ENCODE results near the gene APPL2.
"Not testable (repeated sequence)": the region's sequence is repeated elsewhere in the genome, so short reads cannot be mapped to it uniquely, and the experiment has no call there.

The APPL2 gene

DNA sequence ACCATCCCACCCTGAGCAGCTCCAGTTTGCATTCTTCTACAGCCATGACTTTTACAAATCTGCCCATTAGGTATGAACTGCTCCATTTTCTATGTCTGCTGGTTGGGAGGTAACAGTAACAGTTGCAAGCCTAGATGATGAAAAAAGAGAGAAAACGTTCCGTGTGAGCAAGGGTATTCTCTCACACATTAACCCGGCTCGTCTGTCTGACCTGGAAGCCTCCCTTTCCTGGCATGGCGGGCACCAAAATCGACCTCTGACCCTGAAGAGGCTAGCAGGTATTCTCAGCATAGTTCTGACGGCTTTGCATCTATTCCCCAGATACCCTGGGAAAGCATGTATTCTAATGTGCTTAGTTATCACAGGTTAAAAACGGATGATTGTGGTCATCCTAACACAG lies 31.8 kb downstream of the APPL2 start:
- no peaks in the 10 kb centered on the region for H3K9me3 ChIP-seq (ENCODE audit: insufficient read depth, low read depth, low read length)
- H3K36me3 ChIP-seq (ENCODE audit: insufficient read depth, low read depth, low read length) = peaks cover 52% of the 10 kb centered on the region
- no peaks in the 10 kb centered on the region for H3K4me1 ChIP-seq (ENCODE audit: insufficient read depth, low read length)
- H3K27ac ChIP-seq (ENCODE audit: low read length) = no peak overlapping the region
- no peak overlapping the region for H3K9ac ChIP-seq (ENCODE audit: low read depth, low read length)
- H3K4me3 ChIP-seq (ENCODE audit: low read length) = no peak overlapping the region
- H3K27me3 ChIP-seq (ENCODE audit: insufficient read depth, low read length) = no peaks in the 10 kb centered on the region

DNA sequence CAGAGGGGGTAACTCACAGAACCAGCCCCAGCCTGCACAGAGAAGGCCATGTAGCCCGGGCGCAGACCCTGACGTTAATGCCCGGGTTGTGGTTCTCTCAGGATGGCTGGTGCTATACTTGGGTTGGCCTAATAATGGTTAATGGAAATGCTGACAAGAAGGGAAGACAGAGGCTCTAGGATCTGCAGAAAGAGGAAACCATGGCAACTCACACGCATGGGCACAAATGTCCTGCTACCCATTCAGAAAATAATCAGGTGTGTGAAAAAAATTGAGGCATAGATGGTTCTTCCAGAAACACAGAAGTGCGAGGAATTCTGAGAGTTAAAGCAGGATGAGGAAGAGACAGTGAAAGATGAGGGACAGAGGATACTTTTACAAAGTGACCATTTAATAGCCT lies 33.8 kb downstream of the APPL2 start:
- H3K4me3 ChIP-seq (ENCODE audit: low read length) = no peak overlapping the region
- H3K27me3 ChIP-seq (ENCODE audit: insufficient read depth, low read length) = no peaks in the 10 kb centered on the region
- H3K9ac ChIP-seq (ENCODE audit: low read depth, low read length) = no peak overlapping the region
- no peaks in the 10 kb centered on the region for H3K4me1 ChIP-seq (ENCODE audit: insufficient read depth, low read length)
- peaks cover 47% of the 10 kb centered on the region for H3K36me3 ChIP-seq (ENCODE audit: insufficient read depth, low read depth, low read length)
- H3K9me3 ChIP-seq (ENCODE audit: insufficient read depth, low read depth, low read length) = no peaks in the 10 kb centered on the region
- no peak overlapping the region for H3K27ac ChIP-seq (ENCODE audit: low read length)

DNA sequence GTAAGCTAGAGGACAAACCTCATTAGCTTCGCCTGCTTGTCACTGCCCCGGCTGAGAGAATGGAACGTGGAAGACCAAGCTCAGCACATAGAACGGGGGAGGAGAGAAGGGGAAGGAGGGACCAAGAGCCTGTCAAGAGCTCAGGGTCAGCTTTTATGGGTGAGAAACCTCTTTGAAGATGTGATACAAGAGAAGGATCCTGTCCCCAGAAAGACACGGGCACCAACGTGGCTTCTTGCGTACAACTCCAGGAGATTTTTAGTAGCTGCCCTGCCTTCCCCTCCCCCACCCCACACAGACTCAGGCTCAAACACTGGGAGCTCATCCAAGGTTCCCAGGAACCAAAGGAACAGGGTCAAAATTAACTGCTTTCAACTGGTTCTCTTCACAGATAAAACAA lies 34.7 kb downstream of the APPL2 start:
- Histone ChIP-seq H3K27ac (ENCODE audit: low read length) (no peak overlapping the region), H3K9ac (ENCODE audit: low read depth, low read length) (no peak overlapping the region), H3K36me3 (ENCODE audit: insufficient read depth, low read depth, low read length) (peaks cover 39% of the 10 kb centered on the region), H3K9me3 (ENCODE audit: insufficient read depth, low read depth, low read length) (no peaks in the 10 kb centered on the region), H3K4me1 (ENCODE audit: insufficient read depth, low read length) (no peaks in the 10 kb centered on the region), H3K27me3 (ENCODE audit: insufficient read depth, low read length) (no peaks in the 10 kb centered on the region), H3K4me3 (ENCODE audit: low read length) (no peak overlapping the region)

DNA sequence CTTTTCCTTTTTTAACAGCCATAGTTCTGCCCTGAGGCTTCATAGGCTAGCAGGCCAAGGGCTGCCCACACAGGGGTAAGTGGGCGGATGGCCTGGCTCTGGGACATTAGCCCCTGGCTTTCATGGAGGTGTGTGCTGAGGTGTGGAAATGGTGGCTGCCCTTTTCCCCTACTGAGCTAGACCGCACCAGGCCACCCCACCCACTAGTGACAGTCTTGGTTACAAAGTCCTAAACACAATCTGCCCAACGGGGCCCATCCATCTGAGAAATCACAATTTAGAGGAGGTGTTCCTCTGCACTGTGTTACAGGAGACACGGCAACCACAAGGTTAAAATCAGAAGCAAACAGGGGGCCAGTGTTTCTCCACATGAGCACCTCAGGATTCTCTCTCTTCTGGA lies 35.6 kb downstream of the APPL2 start:
- H3K4me3 ChIP-seq (ENCODE audit: low read length) = no peak overlapping the region
- peaks cover 32% of the 10 kb centered on the region for H3K36me3 ChIP-seq (ENCODE audit: insufficient read depth, low read depth, low read length)
- H3K27me3 ChIP-seq (ENCODE audit: insufficient read depth, low read length) = no peaks in the 10 kb centered on the region
- H3K9me3 ChIP-seq (ENCODE audit: insufficient read depth, low read depth, low read length) = no peaks in the 10 kb centered on the region
- no peaks in the 10 kb centered on the region for H3K4me1 ChIP-seq (ENCODE audit: insufficient read depth, low read length)
- H3K27ac ChIP-seq (ENCODE audit: low read length) = no peak overlapping the region
- H3K9ac ChIP-seq (ENCODE audit: low read depth, low read length) = no peak overlapping the region

DNA sequence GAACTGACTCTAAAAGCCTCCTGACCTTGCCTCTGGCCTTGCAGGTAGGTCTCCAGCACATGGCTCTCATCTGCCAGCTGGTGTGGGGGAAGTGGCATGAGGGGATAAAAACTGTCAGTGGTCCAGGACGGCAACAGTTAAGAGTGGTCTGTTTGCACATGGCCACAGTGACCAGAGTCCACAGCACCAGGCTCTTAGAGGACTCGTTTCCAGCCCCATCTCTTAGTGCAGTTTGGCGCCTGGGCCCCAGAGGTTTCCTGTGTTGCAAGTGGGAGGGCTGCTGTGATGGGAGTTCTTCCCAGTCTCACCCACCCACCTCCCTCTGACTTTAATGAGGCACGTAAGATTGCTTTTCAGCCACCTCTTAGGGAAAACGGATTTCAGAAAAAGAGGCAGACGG lies 37.0 kb downstream of the APPL2 start:
- H3K4me3 ChIP-seq (ENCODE audit: low read length) = no peak overlapping the region
- no peaks in the 10 kb centered on the region for H3K4me1 ChIP-seq (ENCODE audit: insufficient read depth, low read length)
- H3K27me3 ChIP-seq (ENCODE audit: insufficient read depth, low read length) = no peaks in the 10 kb centered on the region
- no peak overlapping the region for H3K27ac ChIP-seq (ENCODE audit: low read length)
- H3K9me3 ChIP-seq (ENCODE audit: insufficient read depth, low read depth, low read length) = no peaks in the 10 kb centered on the region
- H3K9ac ChIP-seq (ENCODE audit: low read depth, low read length) = no peak overlapping the region
- peaks cover 31% of the 10 kb centered on the region for H3K36me3 ChIP-seq (ENCODE audit: insufficient read depth, low read depth, low read length)

DNA sequence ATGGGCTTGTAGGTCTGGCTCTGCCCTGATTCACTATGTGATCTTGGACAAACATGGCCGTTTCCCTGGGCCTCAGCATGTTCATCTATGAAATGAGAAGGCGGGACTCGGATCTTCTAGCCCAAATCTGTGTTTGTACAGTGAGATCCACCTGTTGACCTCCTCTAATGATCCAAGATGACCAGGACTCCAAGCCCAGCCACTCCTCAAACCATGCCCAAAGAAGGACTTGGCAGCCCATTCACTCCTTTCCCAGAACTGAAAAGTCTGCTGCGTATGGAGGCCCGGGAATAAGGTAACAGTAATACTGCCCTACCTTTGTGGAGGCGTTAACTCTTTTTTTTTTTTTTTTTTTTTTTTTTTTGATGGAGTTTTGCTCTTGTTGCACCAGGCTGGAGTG lies 39.9 kb downstream of the APPL2 start:
- H3K27me3 ChIP-seq (ENCODE audit: insufficient read depth, low read length) = no peaks in the 10 kb centered on the region
- no peak overlapping the region for H3K4me3 ChIP-seq (ENCODE audit: low read length)
- no peaks in the 10 kb centered on the region for H3K9me3 ChIP-seq (ENCODE audit: insufficient read depth, low read depth, low read length)
- no peak overlapping the region for H3K9ac ChIP-seq (ENCODE audit: low read depth, low read length)
- peaks cover 41% of the 10 kb centered on the region for H3K36me3 ChIP-seq (ENCODE audit: insufficient read depth, low read depth, low read length)
- no peaks in the 10 kb centered on the region for H3K4me1 ChIP-seq (ENCODE audit: insufficient read depth, low read length)
- H3K27ac ChIP-seq (ENCODE audit: low read length) = no peak overlapping the region

DNA sequence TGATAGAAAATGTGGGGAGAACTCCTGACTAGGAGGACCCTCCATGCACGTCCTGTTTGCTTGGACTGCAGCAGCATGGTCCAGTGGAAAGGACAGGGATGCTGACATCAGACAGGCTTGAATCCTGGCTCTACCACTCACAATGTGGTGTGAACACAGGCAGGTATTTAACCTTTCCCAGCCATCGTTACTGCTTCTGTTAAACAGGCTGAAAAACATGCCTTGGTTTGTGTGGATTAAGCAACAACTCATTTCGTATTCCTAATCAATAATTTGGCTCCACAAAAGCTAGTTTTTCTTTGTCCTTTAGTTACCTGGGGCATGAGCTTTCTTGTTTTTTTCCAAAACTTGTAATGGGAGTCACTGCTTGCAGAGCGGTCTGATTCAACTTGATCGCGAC lies 41.0 kb downstream of the APPL2 start:
- Histone ChIP-seq H3K27ac (ENCODE audit: low read length) (no peak overlapping the region), H3K9ac (ENCODE audit: low read depth, low read length) (no peak overlapping the region), H3K9me3 (ENCODE audit: insufficient read depth, low read depth, low read length) (no peaks in the 10 kb centered on the region), H3K27me3 (ENCODE audit: insufficient read depth, low read length) (no peaks in the 10 kb centered on the region), H3K4me1 (ENCODE audit: insufficient read depth, low read length) (no peaks in the 10 kb centered on the region), H3K4me3 (ENCODE audit: low read length) (no peak overlapping the region), H3K36me3 (ENCODE audit: insufficient read depth, low read depth, low read length) (peaks cover 44% of the 10 kb centered on the region)

DNA sequence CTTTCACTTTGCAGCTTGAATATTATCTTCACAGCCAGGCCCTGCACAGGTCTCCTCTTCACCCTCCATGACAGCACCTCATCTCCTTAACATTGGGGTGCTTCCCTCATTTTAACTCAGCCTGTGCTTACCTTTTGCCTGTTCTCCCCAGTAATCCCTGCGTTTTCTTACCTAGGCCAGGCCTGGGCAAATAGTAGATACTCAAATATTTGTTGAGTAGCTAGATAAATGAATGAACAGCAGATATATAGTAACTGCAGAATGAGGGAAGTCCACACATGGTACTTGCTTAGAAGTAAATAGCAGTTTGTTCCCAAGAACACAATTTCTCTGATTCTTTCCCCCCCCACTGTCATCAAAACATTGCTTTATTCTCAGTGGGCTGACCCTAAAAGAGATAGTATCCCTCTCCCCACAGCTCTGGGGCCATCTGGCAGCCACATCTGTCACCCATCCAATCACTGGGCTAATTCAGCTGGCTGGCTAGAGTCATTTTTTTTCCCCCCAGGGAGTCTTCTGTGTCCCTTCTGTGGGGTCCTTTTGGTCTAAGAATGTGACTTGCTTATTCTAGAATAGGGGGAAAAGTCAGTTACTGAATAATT lies 43.2 kb downstream of the APPL2 start:
- Histone ChIP-seq H3K4me3 (ENCODE audit: low read length) (no peak overlapping the region), H3K9me3 (ENCODE audit: insufficient read depth, low read depth, low read length) (no peaks in the 10 kb centered on the region), H3K27me3 (ENCODE audit: insufficient read depth, low read length) (no peaks in the 10 kb centered on the region), H3K9ac (ENCODE audit: low read depth, low read length) (no peak overlapping the region), H3K4me1 (ENCODE audit: insufficient read depth, low read length) (no peaks in the 10 kb centered on the region), H3K27ac (ENCODE audit: low read length) (no peak overlapping the region), H3K36me3 (ENCODE audit: insufficient read depth, low read depth, low read length) (peaks cover 62% of the 10 kb centered on the region)

DNA sequence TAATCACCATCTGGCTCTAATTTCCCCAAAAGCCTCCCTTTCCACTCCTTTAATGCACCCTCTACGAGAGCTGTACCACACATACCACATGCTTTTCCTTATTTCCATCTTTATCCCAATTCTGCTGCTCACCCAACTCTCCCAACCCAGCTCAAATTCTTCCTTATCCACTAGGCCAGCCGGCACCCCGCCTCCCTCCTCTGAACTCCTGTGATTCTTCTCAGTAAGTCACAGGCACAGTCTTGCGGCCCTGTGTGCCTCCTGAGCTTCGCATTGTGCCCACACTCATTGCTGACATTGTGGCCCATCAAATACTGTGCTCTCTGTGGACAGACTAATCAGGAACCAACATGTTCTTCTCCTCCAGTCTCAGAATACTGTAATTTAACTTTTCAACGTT lies 45.4 kb downstream of the APPL2 start:
- peaks cover 77% of the 10 kb centered on the region for H3K36me3 ChIP-seq (ENCODE audit: insufficient read depth, low read depth, low read length)
- H3K9ac ChIP-seq (ENCODE audit: low read depth, low read length) = no peak overlapping the region
- H3K9me3 ChIP-seq (ENCODE audit: insufficient read depth, low read depth, low read length) = no peaks in the 10 kb centered on the region
- H3K27me3 ChIP-seq (ENCODE audit: insufficient read depth, low read length) = no peaks in the 10 kb centered on the region
- H3K4me1 ChIP-seq (ENCODE audit: insufficient read depth, low read length) = no peaks in the 10 kb centered on the region
- no peak overlapping the region for H3K27ac ChIP-seq (ENCODE audit: low read length)
- H3K4me3 ChIP-seq (ENCODE audit: low read length) = no peak overlapping the region

DNA sequence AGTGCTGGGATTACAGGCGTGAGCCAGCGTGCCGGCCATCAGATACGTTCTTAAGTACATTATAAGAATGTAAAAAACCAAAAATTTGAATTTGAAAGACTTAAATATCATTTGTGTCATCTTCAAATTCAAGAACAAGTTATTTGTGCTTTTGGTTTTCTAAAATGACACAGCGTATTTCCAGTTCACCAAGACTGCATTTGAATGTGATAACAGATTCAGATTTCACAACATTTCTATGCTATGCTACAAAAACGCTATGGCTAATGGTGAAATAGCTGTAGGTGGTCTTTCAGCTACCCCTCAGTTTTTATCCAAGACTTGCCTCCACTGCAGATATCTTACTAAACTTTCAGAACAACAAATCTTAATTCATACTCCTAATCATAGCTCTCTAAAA lies 46.7 kb downstream of the APPL2 start:
- Histone ChIP-seq H3K4me3 (ENCODE audit: low read length) (no peak overlapping the region), H3K27me3 (ENCODE audit: insufficient read depth, low read length) (no peaks in the 10 kb centered on the region), H3K9me3 (ENCODE audit: insufficient read depth, low read depth, low read length) (no peaks in the 10 kb centered on the region), H3K27ac (ENCODE audit: low read length) (no peak overlapping the region), H3K4me1 (ENCODE audit: insufficient read depth, low read length) (no peaks in the 10 kb centered on the region), H3K36me3 (ENCODE audit: insufficient read depth, low read depth, low read length) (peaks cover 79% of the 10 kb centered on the region), H3K9ac (ENCODE audit: low read depth, low read length) (no peak overlapping the region)

DNA sequence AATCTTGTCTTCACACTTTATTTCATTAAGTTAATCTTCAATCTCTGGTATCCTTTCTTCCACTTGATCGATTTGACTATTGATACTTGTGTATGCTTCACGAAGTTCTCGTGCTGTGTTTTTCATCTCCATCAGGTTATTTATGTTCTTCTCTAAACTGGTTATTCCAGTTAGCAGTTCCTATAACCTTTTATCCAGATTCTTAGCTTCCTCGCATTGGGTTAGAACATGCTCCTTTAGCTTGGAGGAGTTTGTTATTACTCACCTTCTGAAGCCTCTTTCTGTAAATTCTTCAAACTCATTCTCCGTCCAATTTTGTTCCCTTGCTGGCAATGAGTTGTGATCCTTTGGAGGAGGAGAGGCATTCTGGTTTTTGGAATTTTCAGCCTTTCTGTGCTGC lies 52.0 kb downstream of the APPL2 start:
- not testable (repeated sequence) for H3K27ac ChIP-seq (ENCODE audit: low read length); H3K9me3 ChIP-seq (ENCODE audit: insufficient read depth, low read depth, low read length); H3K9ac ChIP-seq (ENCODE audit: low read depth, low read length); H3K4me3 ChIP-seq (ENCODE audit: low read length); H3K27me3 ChIP-seq (ENCODE audit: insufficient read depth, low read length); H3K4me1 ChIP-seq (ENCODE audit: insufficient read depth, low read length)
- peaks cover 48% of the 10 kb centered on the region for H3K36me3 ChIP-seq (ENCODE audit: insufficient read depth, low read depth, low read length)

DNA sequence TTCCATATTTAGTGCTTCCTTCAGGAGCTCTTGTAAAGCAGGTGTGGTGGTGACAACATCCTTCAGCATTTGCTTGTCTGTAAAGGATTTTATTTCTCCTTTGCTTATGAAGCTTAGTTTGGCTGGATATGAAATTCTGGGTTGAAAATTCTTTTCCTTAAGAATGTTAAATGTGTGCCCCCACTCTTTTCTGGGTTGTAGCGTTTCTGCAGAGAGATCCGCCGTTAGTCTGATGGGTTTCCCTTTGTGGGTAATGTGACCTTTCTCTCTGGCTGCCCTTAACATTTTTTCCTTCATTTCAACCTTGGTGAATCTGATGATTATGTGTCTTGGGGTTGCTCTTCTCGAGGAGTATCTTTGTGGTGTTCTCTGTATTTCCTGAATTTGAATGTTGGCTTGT lies 52.6 kb downstream of the APPL2 start:
- H3K9me3 ChIP-seq (ENCODE audit: insufficient read depth, low read depth, low read length); H3K9ac ChIP-seq (ENCODE audit: low read depth, low read length): not testable (repeated sequence)
- peaks cover 47% of the 10 kb centered on the region for H3K36me3 ChIP-seq (ENCODE audit: insufficient read depth, low read depth, low read length)

DNA sequence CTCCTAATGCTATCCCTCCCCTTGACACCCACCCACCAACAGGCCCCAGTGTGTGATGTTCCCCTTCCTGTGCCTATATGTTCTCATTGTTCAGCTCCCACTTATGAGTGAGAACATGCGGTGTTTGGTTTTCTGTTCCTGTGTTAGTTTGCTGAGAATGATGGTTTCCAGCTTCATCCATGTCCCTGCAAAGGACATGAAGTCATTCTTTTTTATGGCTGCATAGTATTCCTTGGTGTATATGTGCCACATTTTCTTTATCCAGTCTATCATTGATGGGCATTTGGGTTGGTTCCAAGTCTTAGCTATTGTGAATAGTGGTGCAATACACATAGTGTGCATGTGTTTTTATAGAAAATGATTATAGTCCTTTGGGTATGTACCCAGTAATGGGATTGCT lies 56.9 kb downstream of the APPL2 start:
- H3K4me3 ChIP-seq (ENCODE audit: low read length); H3K9me3 ChIP-seq (ENCODE audit: insufficient read depth, low read depth, low read length); H3K27me3 ChIP-seq (ENCODE audit: insufficient read depth, low read length); H3K27ac ChIP-seq (ENCODE audit: low read length); H3K4me1 ChIP-seq (ENCODE audit: insufficient read depth, low read length); H3K9ac ChIP-seq (ENCODE audit: low read depth, low read length): not testable (repeated sequence)
- peaks cover 35% of the 10 kb centered on the region for H3K36me3 ChIP-seq (ENCODE audit: insufficient read depth, low read depth, low read length)

More for the DNA sequence above, 52.6 kb downstream of the APPL2 start:
- not testable (repeated sequence) for H3K27me3 ChIP-seq (ENCODE audit: insufficient read depth, low read length); H3K27ac ChIP-seq (ENCODE audit: low read length); H3K4me3 ChIP-seq (ENCODE audit: low read length); H3K4me1 ChIP-seq (ENCODE audit: insufficient read depth, low read length)
